Sigmoid colon (tissue), 7 donors: ENCODE measurements around the gene HOMER3. TPM values are rescaled to one million over a fixed set of nuclear protein-coding genes. Genes with fewer than 3 reads are reported as not detected.
"Not testable (repeated sequence)": the region's sequence is repeated elsewhere in the genome, so short reads cannot be mapped to it uniquely, and the experiment has no call there.

Experiments used
- DNase-seq: peaks from one replicate; pipeline ENCODE4 v3.0.0-alpha.2; 2019
- H3K27ac ChIP-seq, 4 donors: fragments of 200-600 bp; sonication (generic); one replicate each; pipeline ENCODE4 v1.5.1; 2016 to 2019; ENCODE audit warnings: mild to moderate bottlenecking in 1 of 4
- H3K27me3 ChIP-seq, 3 donors: fragments of 200-600 bp; sonication (generic); one replicate each; pipeline ENCODE4 v1.5.1; 2019; ENCODE audit warnings: mild to moderate bottlenecking in 1 of 3
- H3K36me3 ChIP-seq, 4 donors: fragments of 200-600 bp; sonication (generic); one replicate each; pipeline ENCODE4 v1.5.1; 2016 to 2019
- H3K4me1 ChIP-seq, 4 donors: fragments of 200-600 bp; sonication (generic); one replicate each; pipeline ENCODE4 v1.5.1; 2017 to 2019
- H3K4me3 ChIP-seq, 4 donors: fragments of 200-600 bp; sonication (generic); one replicate each; pipeline ENCODE4 v1.5.1; 2017 to 2019; ENCODE audit warnings: mild to moderate bottlenecking in 2 of 4, moderate library complexity in 1 of 4
- H3K9me3 ChIP-seq, 4 donors: fragments of 200-600 bp in 3 of 4; sonication (generic) in 3 of 4; one replicate each; pipeline versions ENCODE4 v1.5.1 to v1.6.1; 2013 to 2019
- CTCF ChIP-seq, 4 experiments: fragments of 450-650 bp in 3 of 4; fragments of 200-600 bp in 1 of 4; IDR thresholded peaks; one replicate each; pipeline ENCODE4 v1.5.1; 2016 to 2019; ENCODE audit warnings: antibody characterized with exemption in 4 of 4, mild to moderate bottlenecking in 3 of 4, moderate library complexity in 2 of 4
- EP300 ChIP-seq, 4 donors: sonication (generic); formaldehyde crosslinking; IDR thresholded peaks; one replicate each; pipeline ENCODE4 v1.6.1; 2017; ENCODE audit warnings: antibody characterized with exemption in 4 of 4
- POLR2A ChIP-seq, 2 donors: fragments of 450-650 bp; IDR thresholded peaks; one replicate each; pipeline ENCODE4 v1.6.1; 2016; ENCODE audit warnings: antibody characterized with exemption in 2 of 2, mild to moderate bottlenecking in 2 of 2, moderate library complexity in 2 of 2
- POLR2AphosphoS5 ChIP-seq, 4 donors: sonication (generic); formaldehyde crosslinking; IDR thresholded peaks; one replicate each; pipeline ENCODE4 v1.6.1; 2017; ENCODE audit warnings: antibody characterized with exemption in 4 of 4
- WGBS, 2 donors: extraction: QIAGEN DNeasy Blood & Tissue Kit; methylation state at CpG; one replicate each; pipeline ENCODE4 v1.1.7; 2013; 5-methylcytosine and 5-hydroxymethylcytosine counted together
- intact Hi-C: fragments of 100-400 bp; cut with DNase I; formaldehyde crosslinking; loops from one replicate; pipeline ENCODE4 v1.15.1; 2023
- polyA plus RNA-seq, 3 donors: library from polyadenylated mRNA; stranded (reverse); fragments of 200-250 nt; gene quantifications; one replicate each; pipeline ENCODE4 v1.2.3, GENCODE V29; 2013
- total RNA-seq, 4 donors: library from RNA; depleted of rRNA; stranded (reverse); fragments of >200 nt; gene quantifications; one replicate each; pipeline ENCODE4 v1.1.0, GENCODE V29; 2016
- donor health status: healthy with polysubstance abuse.
- donor health status: Bipolar disorder and iron deficiency.
- donor health status: healthy.

Gene HOMER3
- total and polyA plus RNA-seq, 7 donors = 6.2 to 36.3 (median 22.8) TPM

GRCh38 chr19:18903156-18904037 lies 37.6 kb downstream of the HOMER3 start:
- Histone ChIP-seq H3K36me3 (peaks cover 9 to 87% (median 39%) of the 10 kb centered on the region in 4 donors), H3K4me3 (no peak overlapping the region), H3K9me3 (no peaks in the 10 kb centered on the region), H3K4me1 (no peaks in the 10 kb centered on the region), H3K27ac (no peak overlapping the region), H3K27me3 (peaks cover 0 to under 1% (median 0%) of the 10 kb centered on the region in 3 donors)
- intact Hi-C loops = no loop called here
- 91% methylated on average over 29 of the region's 29 CpGs for WGBS, 2 donors
- no peak for DNase-seq
- TF ChIP-seq CTCF (IDR thresholded peaks at IDR 0.05) (no peak), POLR2A (IDR thresholded peaks at IDR 0.05) (no peak), EP300 (IDR thresholded peaks at IDR 0.05) (no peak), POLR2AphosphoS5 (IDR thresholded peaks at IDR 0.05) (no peak)

- H3K4me3 ChIP-seq, H3K27me3 ChIP-seq, H3K9me3 ChIP-seq, H3K27ac ChIP-seq, intact Hi-C loops, H3K4me1 ChIP-seq, DNase-seq: not testable (repeated sequence)
- 95 to 96% methylated on average over 5 of the region's 5 CpGs for WGBS, 2 donors
- peaks cover 9 to 81% (median 39%) of the 10 kb centered on the region in 4 donors for H3K36me3 ChIP-seq
Measured at GRCh38 chr19:18902519-18902918, 38.5 kb downstream of the HOMER3 start.

GRCh38 chr19:18901491-18901890 lies 39.5 kb downstream of the HOMER3 start:
- 90 to 94% methylated on average over 7 of the region's 7 CpGs for WGBS, 2 donors
- H3K9me3 ChIP-seq = no peaks in the 10 kb centered on the region
- no peak for DNase-seq
- H3K27me3 ChIP-seq = peaks cover 0 to 19% (median 6%) of the 10 kb centered on the region in 3 donors
- H3K27ac ChIP-seq = no peak overlapping the region
- intact Hi-C loops = no loop called here
- peaks cover 9 to 72% (median 34%) of the 10 kb centered on the region in 4 donors for H3K36me3 ChIP-seq
- peaks cover 0 to 2% (median under 1%) of the 10 kb centered on the region in 4 donors for H3K4me1 ChIP-seq
- no peak for TF ChIP-seq POLR2A (IDR thresholded peaks at IDR 0.05)
- no peak for TF ChIP-seq CTCF (IDR thresholded peaks at IDR 0.05)
- no peak for TF ChIP-seq EP300 (IDR thresholded peaks at IDR 0.05)
- no peak for TF ChIP-seq POLR2AphosphoS5 (IDR thresholded peaks at IDR 0.05)
- H3K4me3 ChIP-seq = no peak overlapping the region

GRCh38 chr19:18900700-18901481 lies 40.1 kb downstream of the HOMER3 start:
- no peaks in the 10 kb centered on the region for H3K9me3 ChIP-seq
- no peak overlapping the region for H3K4me3 ChIP-seq
- no peak for TF ChIP-seq POLR2AphosphoS5 (IDR thresholded peaks at IDR 0.05)
- TF ChIP-seq POLR2A (IDR thresholded peaks at IDR 0.05) = no peak
- TF ChIP-seq CTCF (IDR thresholded peaks at IDR 0.05) = no peak
- no peak for TF ChIP-seq EP300 (IDR thresholded peaks at IDR 0.05)
- intact Hi-C loops = no loop called here
- no peak for DNase-seq
- peaks cover 9 to 66% (median 31%) of the 10 kb centered on the region in 4 donors for H3K36me3 ChIP-seq
- H3K27me3 ChIP-seq = peaks cover 0 to 24% (median 10%) of the 10 kb centered on the region in 3 donors
- WGBS, 2 donors = 87 to 93% methylated on average over 17 of the region's 17 CpGs
- H3K4me1 ChIP-seq = peaks cover 0 to 6% (median 5%) of the 10 kb centered on the region in 4 donors
- no peak overlapping the region for H3K27ac ChIP-seq
